ENCODE measurements around the gene KCTD10.
A peak's percentile ranks its signal among the peaks of the same experiment; 100 is the strongest.

The KCTD10 gene

GRCh38 chr12:109477185-109477962, at the start of gene KCTD10, which contains the start of gene UBE3B:
KCTD10 (minus strand) TSS chr12:109477300; CDS start chr12:109477262, 38 bp downstream.
UBE3B (plus strand) TSS chr12:109477634; CDS start chr12:109483552, 5,918 bp downstream.
- DNase-seq: peak; percentile 82 to 88

- DNase-seq: no peak
Observed at GRCh38 chr12:109525279-109525585, 48.1 kb upstream of the KCTD10 start.

GRCh38 chr12:109524466-109525278, 47.6 kb upstream of the KCTD10 start:
- DNase-seq: no peak

- DNase-seq: no peak
Observed at GRCh38 chr12:109523504-109523903, 46.4 kb upstream of the KCTD10 start.

- DNase-seq: no peak
Observed at GRCh38 chr12:109523071-109523470, 46.0 kb upstream of the KCTD10 start.

- no peak for DNase-seq
Observed at GRCh38 chr12:109521831-109522230, 44.7 kb upstream of the KCTD10 start.

- DNase-seq: no peak
Observed at GRCh38 chr12:109519787-109520186, 42.7 kb upstream of the KCTD10 start.

GRCh38 chr12:109518820-109519665, 41.9 kb upstream of the KCTD10 start:
- DNase-seq: peak; percentile 43 to 58

GRCh38 chr12:109517619-109518018, 40.5 kb upstream of the KCTD10 start:
- no peak for DNase-seq

GRCh38 chr12:109513977-109514376, 36.9 kb upstream of the KCTD10 start:
- DNase-seq: no peak

- no peak for DNase-seq
Observed at GRCh38 chr12:109513051-109513450, 36.0 kb upstream of the KCTD10 start.

- DNase-seq: no peak
Observed at GRCh38 chr12:109512608-109513007, 35.5 kb upstream of the KCTD10 start.

- DNase-seq: no peak
Observed at GRCh38 chr12:109510196-109510595, 33.1 kb upstream of the KCTD10 start.

- no peak for DNase-seq
Observed at GRCh38 chr12:109504068-109504467, 27.0 kb upstream of the KCTD10 start.

GRCh38 chr12:109503611-109504010, 26.5 kb upstream of the KCTD10 start:
- DNase-seq: no peak

GRCh38 chr12:109502332-109502731, 25.2 kb upstream of the KCTD10 start:
- no peak for DNase-seq

GRCh38 chr12:109501299-109501698, 24.2 kb upstream of the KCTD10 start:
- DNase-seq: no peak

- DNase-seq: no peak
Observed at GRCh38 chr12:109500406-109501185, 23.5 kb upstream of the KCTD10 start.

GRCh38 chr12:109497675-109498074, 20.6 kb upstream of the KCTD10 start:
- no peak for DNase-seq

- DNase-seq: no peak
Observed at GRCh38 chr12:109496306-109496705, 19.2 kb upstream of the KCTD10 start.

GRCh38 chr12:109495012-109495411, 17.9 kb upstream of the KCTD10 start:
- DNase-seq: no peak

GRCh38 chr12:109494348-109494881, 17.3 kb upstream of the KCTD10 start:
- no peak for DNase-seq

All from CD4-positive, alpha-beta T cell treated with Interleukin-4 for 1 hour (primary cell).